Thoracic aorta (tissue), 2 donors: ENCODE results near the gene SAMD14. TPM values are rescaled to one million over a fixed set of nuclear protein-coding genes. Genes with fewer than 3 reads are reported as not detected.

Experiments
- ATAC-seq: fragments of 150-250 bp; one replicate; pipeline ENCODE4 v1.8.0; 2017; ENCODE audit warnings: low read depth; ENCODE audit not compliant: insufficient number of reproducible peaks, low FRiP score
- DNase-seq: peaks from one replicate; pipeline ENCODE4 v3.0.0-alpha.2; 2020; ENCODE audit warnings: low spot score
- H3K27ac ChIP-seq, 2 donors: fragments of 200-600 bp; sonication (generic); 1 replicate in 1 of 2; 2 replicates in 1 of 2; pipeline ENCODE4 v1.5.1; 2016; ENCODE audit warnings: mild to moderate bottlenecking in 2 of 2, moderate library complexity in 2 of 2
- H3K27me3 ChIP-seq: fragments of 200-600 bp; sonication (generic); replicated peaks from 2 replicates; pipeline ENCODE4 v1.6.0; 2016; ENCODE audit warnings: mild to moderate bottlenecking; ENCODE audit not compliant: insufficient read depth
- H3K36me3 ChIP-seq: fragments of 200-600 bp; sonication (generic); one replicate; pipeline ENCODE4 v1.5.1; 2016
- H3K4me1 ChIP-seq, 2 donors: fragments of 200-600 bp; sonication (generic); 1 replicate in 1 of 2; 2 replicates in 1 of 2; pipeline versions ENCODE4 v1.5.1 to v1.6.0; 2016; ENCODE audit warnings: low read depth in 2 of 2, mild to moderate bottlenecking in 1 of 2; ENCODE audit not compliant: control insufficient read depth in 1 of 2
- H3K4me3 ChIP-seq: fragments of 200-600 bp; sonication (generic); 2 replicates; pipeline ENCODE4 v1.5.1; 2016; ENCODE audit warnings: mild to moderate bottlenecking
- H3K9me3 ChIP-seq: fragments of 200-600 bp; sonication (generic); 2 replicates; pipeline ENCODE4 v1.5.1; 2016
- CTCF ChIP-seq: fragments of 200-600 bp; sonication (generic); IDR thresholded peaks from one replicate; pipeline ENCODE4 v1.5.1; 2019; ENCODE audit warnings: antibody characterized with exemption
- total RNA-seq, 2 donors: library from RNA; depleted of rRNA; stranded (reverse); fragments of >200 nt; gene quantifications; one replicate each; pipeline versions ENCODE4 v1.1.0 to v1.2.3, GENCODE V29; 2016

The SAMD14 gene
- total RNA-seq, 2 donors from 2014 or later: 9.7 to 11.5 TPM

- H3K4me3 ChIP-seq: no peak overlapping the region
- H3K4me1 ChIP-seq: peaks cover 13 to 53% of the 10 kb centered on the region in 2 donors
- peaks cover 22% of the 10 kb centered on the region for H3K36me3 ChIP-seq
- no peak overlapping the region for H3K27ac ChIP-seq
- no peak for DNase-seq
- no peak for ATAC-seq
- H3K27me3 ChIP-seq: no peaks in the 10 kb centered on the region
- no peaks in the 10 kb centered on the region for H3K9me3 ChIP-seq
- no peak for TF ChIP-seq CTCF
Observed at GRCh38 chr17:50097926-50098325, 32.0 kb downstream of the SAMD14 start.

- no peak for TF ChIP-seq CTCF
- Histone ChIP-seq H3K27ac (no peak overlapping the region), H3K9me3 (no peaks in the 10 kb centered on the region), H3K4me3 (no peak overlapping the region), H3K36me3 (peaks cover 21% of the 10 kb centered on the region), H3K27me3 (no peaks in the 10 kb centered on the region), H3K4me1 (peaks cover 13 to 48% of the 10 kb centered on the region in 2 donors)
- no peak for ATAC-seq
- no peak for DNase-seq
Observed at GRCh38 chr17:50097455-50097854, 32.5 kb downstream of the SAMD14 start.

GRCh38 chr17:50096758-50097157 lies 33.2 kb downstream of the SAMD14 start:
- DNase-seq: no peak
- H3K4me3 ChIP-seq: peak overlapping the region; percentile 89
- peaks cover 10 to 41% of the 10 kb centered on the region in 2 donors for H3K4me1 ChIP-seq

GRCh38 chr17:50096092-50096491 lies 33.9 kb downstream of the SAMD14 start:
- Histone ChIP-seq H3K4me1 (peaks cover 10 to 34% of the 10 kb centered on the region in 2 donors), H3K27ac (peak overlapping the region; percentile 77 to 85), H3K9me3 (no peaks in the 10 kb centered on the region), H3K27me3 (no peaks in the 10 kb centered on the region), H3K4me3 (peak overlapping the region; percentile 89), H3K36me3 (peaks cover 21% of the 10 kb centered on the region)
- no peak for DNase-seq
- no peak for TF ChIP-seq CTCF
- no peak for ATAC-seq

More at GRCh38 chr17:50096758-50097157, 33.2 kb downstream of the SAMD14 start:
- peak overlapping the region; percentile 77 to 85 for H3K27ac ChIP-seq
- ATAC-seq: no peak
- TF ChIP-seq CTCF: no peak
- H3K27me3 ChIP-seq: no peaks in the 10 kb centered on the region
- peaks cover 21% of the 10 kb centered on the region for H3K36me3 ChIP-seq
- H3K9me3 ChIP-seq: no peaks in the 10 kb centered on the region

GRCh38 chr17:50095626-50096037 lies 34.3 kb downstream of the SAMD14 start:
- TF ChIP-seq CTCF: no peak
- H3K4me3 ChIP-seq: peak overlapping the region; percentile 89
- DNase-seq (no peak), ATAC-seq (no peak)
- no peaks in the 10 kb centered on the region for H3K9me3 ChIP-seq
- peaks cover 21% of the 10 kb centered on the region for H3K36me3 ChIP-seq
- H3K4me1 ChIP-seq: peaks cover 10 to 31% of the 10 kb centered on the region in 2 donors
- H3K27ac ChIP-seq: peak overlapping the region; percentile 77 to 85
- H3K27me3 ChIP-seq: no peaks in the 10 kb centered on the region
